ENCODE measurements around the gene RASGRP2.

RASGRP2 gene

DNA sequence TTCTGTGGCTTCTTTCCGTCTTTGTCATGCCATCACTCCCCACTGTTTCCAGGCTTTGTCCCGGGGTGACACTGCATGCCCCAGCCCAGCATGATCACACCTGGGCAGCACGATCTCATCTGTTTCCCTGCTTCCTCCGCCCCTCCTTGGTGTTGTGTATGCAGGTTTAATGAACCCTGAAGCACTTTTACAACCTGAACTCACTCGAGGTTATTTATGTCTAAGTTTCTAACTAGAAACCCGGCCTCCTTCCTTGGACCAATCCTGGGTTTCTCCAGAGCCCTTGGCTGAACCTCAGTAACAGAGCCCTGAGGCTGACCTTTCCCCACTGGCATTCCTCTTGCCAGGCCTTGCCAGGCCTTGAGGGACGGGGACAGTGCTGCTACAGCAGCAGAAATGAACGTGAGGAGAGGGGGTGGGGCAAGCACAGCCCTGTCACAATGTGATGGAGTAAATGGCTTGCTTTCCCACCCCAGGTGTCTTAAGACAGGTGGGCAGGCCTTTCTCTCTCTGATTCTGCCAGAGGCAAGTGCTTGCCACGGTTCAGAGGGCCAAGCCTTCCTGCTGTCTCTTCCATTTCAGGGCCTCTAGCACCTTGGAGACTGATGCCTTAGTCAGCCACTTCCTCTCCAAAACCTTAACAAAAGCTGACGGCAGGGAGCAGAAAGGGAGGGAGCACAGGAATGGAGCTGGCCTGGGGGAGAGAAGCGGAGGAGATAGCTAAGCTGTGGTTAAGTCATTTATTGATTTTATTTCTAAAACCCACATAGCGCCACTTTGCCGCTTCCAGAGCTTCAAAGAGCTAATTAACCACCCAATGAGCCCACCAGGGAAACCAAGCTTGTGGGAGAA lies 19.0 kb upstream of the RASGRP2 start (continued):
- no peak for TF ChIP-seq ZNF518A (tag by site-specific recombination; conservative IDR thresholded peaks at IDR 0.05; ENCODE audit: low read depth)
- peak; percentile 80 for TF ChIP-seq PRDM1 (tag by site-specific recombination; IDR thresholded peaks at IDR 0.05)
- peak; percentile 61 for TF ChIP-seq GLIS1 (tag by site-specific recombination; IDR thresholded peaks at IDR 0.05)
- TF ChIP-seq ZNF18 (tag by site-specific recombination; IDR thresholded peaks at IDR 0.05), result peak; percentile 67; the same call in 1 of the 2 replicates
- peak; percentile 58; the same call in 1 of the 2 replicates for TF ChIP-seq KLF10 (tag by site-specific recombination; IDR thresholded peaks at IDR 0.05)
- TF ChIP-seq ZNF138 (tag by site-specific recombination; IDR thresholded peaks at IDR 0.05; ENCODE audit: borderline replicate concordance), result no peak
- TF ChIP-seq EGR2 (tag by site-specific recombination; IDR thresholded peaks at IDR 0.05; ENCODE audit: low read depth), result peak; percentile 79
- no peak for TF ChIP-seq ZNF433 (tag by site-specific recombination; IDR thresholded peaks at IDR 0.05; ENCODE audit: low read depth)
- TF ChIP-seq ZEB2 (tag by site-specific recombination; IDR thresholded peaks at IDR 0.05), result peak; percentile 74
- peak; percentile 75 for TF ChIP-seq ZNF629 (tag by site-specific recombination; IDR thresholded peaks at IDR 0.05)
- TF ChIP-seq ZNF132 (tag by site-specific recombination; IDR thresholded peaks at IDR 0.05; ENCODE audit: borderline replicate concordance), result no peak
- TF ChIP-seq ZNF692 (tag by site-specific recombination; IDR thresholded peaks at IDR 0.05), result 0 out of 2 replicates have a peak, but pooled peaks have one; percentile 39
- no peak for TF ChIP-seq ZNF664 (tag by site-specific recombination; IDR thresholded peaks at IDR 0.05)
- TF ChIP-seq, protein P1, sequence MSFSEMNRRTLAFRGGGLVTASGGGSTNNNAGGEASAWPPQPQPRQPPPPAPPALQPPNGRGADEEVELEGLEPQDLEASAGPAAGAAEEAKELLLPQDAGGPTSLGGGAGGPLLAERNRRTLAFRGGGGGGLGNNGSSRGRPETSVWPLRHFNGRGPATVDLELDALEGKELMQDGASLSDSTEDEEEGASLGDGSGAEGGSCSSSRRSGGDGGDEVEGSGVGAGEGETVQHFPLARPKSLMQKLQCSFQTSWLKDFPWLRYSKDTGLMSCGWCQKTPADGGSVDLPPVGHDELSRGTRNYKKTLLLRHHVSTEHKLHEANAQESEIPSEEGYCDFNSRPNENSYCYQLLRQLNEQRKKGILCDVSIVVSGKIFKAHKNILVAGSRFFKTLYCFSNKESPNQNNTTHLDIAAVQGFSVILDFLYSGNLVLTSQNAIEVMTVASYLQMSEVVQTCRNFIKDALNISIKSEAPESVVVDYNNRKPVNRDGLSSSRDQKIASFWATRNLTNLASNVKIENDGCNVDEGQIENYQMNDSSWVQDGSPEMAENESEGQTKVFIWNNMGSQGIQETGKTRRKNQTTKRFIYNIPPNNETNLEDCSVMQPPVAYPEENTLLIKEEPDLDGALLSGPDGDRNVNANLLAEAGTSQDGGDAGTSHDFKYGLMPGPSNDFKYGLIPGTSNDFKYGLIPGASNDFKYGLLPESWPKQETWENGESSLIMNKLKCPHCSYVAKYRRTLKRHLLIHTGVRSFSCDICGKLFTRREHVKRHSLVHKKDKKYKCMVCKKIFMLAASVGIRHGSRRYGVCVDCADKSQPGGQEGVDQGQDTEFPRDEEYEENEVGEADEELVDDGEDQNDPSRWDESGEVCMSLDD (tag by site-specific recombination; IDR thresholded peaks at IDR 0.05), result no peak
- TF ChIP-seq PRDM10 (tag by site-specific recombination; IDR thresholded peaks at IDR 0.05), result peak; percentile 43; the same call in 1 of the 2 replicates
- no peak for TF ChIP-seq ZFP37 (tag by site-specific recombination; IDR thresholded peaks at IDR 0.05)
- TF ChIP-seq WT1 (tag by site-specific recombination; IDR thresholded peaks at IDR 0.05), result 0 out of 2 replicates have a peak, but pooled peaks have one; percentile 40
- TF ChIP-seq, protein P2, sequence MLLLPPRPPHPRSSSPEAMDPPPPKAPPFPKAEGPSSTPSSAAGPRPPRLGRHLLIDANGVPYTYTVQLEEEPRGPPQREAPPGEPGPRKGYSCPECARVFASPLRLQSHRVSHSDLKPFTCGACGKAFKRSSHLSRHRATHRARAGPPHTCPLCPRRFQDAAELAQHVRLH (tag by site-specific recombination; IDR thresholded peaks at IDR 0.05), result no peak
- TF ChIP-seq ZNF175 (tag by site-specific recombination; IDR thresholded peaks at IDR 0.05), result no peak
- peak; percentile 47; the same call in 1 of the 2 replicates for TF ChIP-seq KLF7 (tag by site-specific recombination; IDR thresholded peaks at IDR 0.05; ENCODE audit: borderline replicate concordance)
- TF ChIP-seq ZSCAN4 (tag by site-specific recombination; IDR thresholded peaks at IDR 0.05), result no peak
- peak; percentile 40; the same call in 1 of the 2 replicates for TF ChIP-seq ZNF366 (tag by site-specific recombination; conservative IDR thresholded peaks at IDR 0.05)

Data from HEK293 (cell line).